Memory B cell (primary cell): Measurements from ENCODE around the gene ZNF625.
A peak's percentile ranks its signal among the peaks of the same experiment; 100 is the strongest.

ENCODE experiments used
- ATAC-seq: fragments of 150-1000 bp; cut with Tn5 transposase; 2 replicates; pipeline ENCODE4 v1.10.0; 2021; ENCODE audit warnings: low read depth, mild to moderate bottlenecking, moderate library complexity
- DNase-seq, 2 donors: peaks; one replicate each; pipeline ENCODE4 v3.0.0; 2022; ENCODE audit warnings: low spot score in 2 of 2
- H3K27ac Mint-ChIP-seq: one replicate; pipeline ENCODE4 v1.8.0; 2022; ENCODE audit warnings: mild to moderate bottlenecking, moderate library complexity, mixed read lengths
- H3K27me3 Mint-ChIP-seq: one replicate; pipeline ENCODE4 v1.8.0; 2022; ENCODE audit warnings: mixed read lengths
- H3K36me3 Mint-ChIP-seq: one replicate; pipeline ENCODE4 v1.8.0; 2022; ENCODE audit warnings: mild to moderate bottlenecking, mixed read lengths
- H3K4me1 Mint-ChIP-seq: one replicate; pipeline ENCODE4 v1.8.0; 2022; ENCODE audit warnings: mixed read lengths
- H3K4me3 Mint-ChIP-seq: one replicate; pipeline ENCODE4 v1.8.0; 2022; ENCODE audit warnings: mild to moderate bottlenecking, moderate library complexity, mixed read lengths
- H3K9me3 Mint-ChIP-seq: one replicate; pipeline ENCODE4 v1.8.0; 2022; ENCODE audit warnings: mixed read lengths

The ZNF625 gene

DNA sequence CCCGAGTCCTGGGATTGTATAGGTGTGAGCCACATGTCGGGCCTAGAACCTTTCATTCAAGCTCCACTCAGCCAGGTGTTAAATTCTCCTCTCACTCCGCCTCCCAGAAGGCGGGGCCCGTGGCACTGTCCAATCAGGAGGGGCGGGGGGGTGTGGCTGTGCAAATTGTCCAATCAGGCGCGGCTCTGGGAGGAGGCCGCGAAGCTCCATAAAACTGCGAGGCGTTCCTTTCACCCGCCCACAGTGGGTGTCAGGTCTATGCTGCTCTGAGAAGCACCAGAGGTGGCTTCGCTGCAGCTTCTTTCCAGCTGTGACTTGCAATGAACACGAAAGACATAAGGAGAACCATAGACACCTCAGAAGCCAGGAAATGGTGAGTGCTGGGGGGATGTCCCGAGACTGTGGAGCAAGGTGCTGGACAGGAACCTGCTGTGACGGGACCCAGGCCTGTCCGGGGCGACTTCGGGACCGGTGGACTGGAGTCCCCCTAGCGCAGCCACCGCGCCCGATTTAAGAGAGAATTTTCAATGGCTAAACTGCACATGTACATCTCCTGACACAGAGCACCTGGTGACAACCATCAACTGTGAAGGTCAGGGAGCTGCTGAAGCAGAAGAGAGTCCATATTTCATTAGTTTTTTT lies 3.4 kb upstream of the ZNF625 start:
- Mint-ChIP-seq H3K4me1 (peaks cover 19% of the 10 kb centered on the region), H3K9me3 (no peaks in the 10 kb centered on the region), H3K4me3 (no peak overlapping the region), H3K36me3 (peaks cover under 1% of the 10 kb centered on the region), H3K27ac (no peak overlapping the region), H3K27me3 (no peaks in the 10 kb centered on the region)
- no peak for ATAC-seq
- no peak for DNase-seq

DNA sequence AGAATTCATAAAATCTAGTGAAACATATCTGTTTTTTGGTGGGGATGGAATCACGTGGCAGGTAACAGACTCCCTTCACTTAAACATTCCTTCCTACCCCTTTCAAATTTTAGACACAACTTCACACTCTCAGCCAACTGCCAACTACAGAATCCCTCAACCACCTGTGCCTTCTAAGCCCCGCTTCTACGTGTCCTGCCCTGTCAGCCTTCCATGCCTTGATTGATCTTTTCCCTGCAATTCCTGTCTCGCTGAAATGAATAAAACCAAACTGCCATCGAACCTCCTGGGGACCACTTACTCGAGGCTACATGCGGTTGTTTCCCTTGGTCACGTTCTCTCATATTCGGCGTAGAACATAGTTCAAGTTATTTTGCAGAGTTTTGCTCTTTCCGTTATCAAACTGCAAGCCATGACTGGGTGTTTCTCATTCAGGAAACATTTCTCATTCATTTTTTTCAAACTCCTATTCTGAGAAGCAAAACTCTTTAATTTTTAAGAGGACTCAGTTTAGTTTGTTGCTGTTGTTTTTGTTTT lies 1.1 kb downstream of the ZNF625 start:
- H3K36me3 Mint-ChIP-seq: peaks cover 5% of the 10 kb centered on the region
- H3K4me3 Mint-ChIP-seq: peak overlapping the region; percentile 93
- no peak overlapping the region for H3K27ac Mint-ChIP-seq
- H3K27me3 Mint-ChIP-seq: no peaks in the 10 kb centered on the region
- H3K4me1 Mint-ChIP-seq: peaks cover 7% of the 10 kb centered on the region
- no peaks in the 10 kb centered on the region for H3K9me3 Mint-ChIP-seq
- DNase-seq (no peak), ATAC-seq (no peak)

DNA sequence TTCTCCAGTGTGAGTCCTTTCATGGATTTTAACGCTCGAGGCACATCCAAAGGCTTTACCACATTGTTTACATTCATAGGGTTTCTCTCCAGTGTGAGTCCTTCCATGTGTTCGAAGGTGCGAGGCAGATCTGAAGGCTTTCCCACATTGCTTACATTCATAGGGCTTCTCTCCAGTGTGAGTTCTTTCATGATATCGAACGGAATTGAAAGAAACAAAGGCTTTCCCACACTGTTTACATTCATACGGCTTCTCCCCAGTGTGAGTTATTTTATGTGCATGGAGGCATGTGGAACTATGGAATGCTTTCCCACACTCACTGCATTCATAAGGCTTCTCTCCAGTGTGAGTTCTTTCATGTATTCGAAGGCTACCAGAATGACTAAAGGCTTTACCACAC lies 11.2 kb downstream of the ZNF625 start:
- peaks cover 10% of the 10 kb centered on the region for H3K4me1 Mint-ChIP-seq
- ATAC-seq: no peak
- peaks cover 10% of the 10 kb centered on the region for H3K9me3 Mint-ChIP-seq
- peaks cover 31% of the 10 kb centered on the region for H3K36me3 Mint-ChIP-seq
- no peak overlapping the region for H3K4me3 Mint-ChIP-seq
- no peaks in the 10 kb centered on the region for H3K27me3 Mint-ChIP-seq
- no peak for DNase-seq
- H3K27ac Mint-ChIP-seq: no peak overlapping the region

DNA sequence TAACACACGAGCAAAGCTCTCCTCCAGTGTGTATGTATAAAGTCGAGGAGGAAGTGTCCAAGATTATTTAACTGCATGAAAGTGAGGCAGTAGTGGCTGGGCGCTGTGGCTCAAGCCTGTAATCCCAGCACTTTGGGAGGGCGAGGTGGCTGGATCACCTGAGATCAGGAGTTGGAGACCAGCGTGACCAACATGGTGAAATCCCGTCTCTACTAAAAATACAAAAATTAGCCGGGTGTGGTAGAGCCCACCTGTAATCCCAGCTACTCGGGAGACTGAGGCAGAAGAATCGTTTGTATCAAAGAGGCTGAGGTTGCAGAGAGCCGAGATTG lies 15.2 kb downstream of the ZNF625 start:
- Mint-ChIP-seq H3K4me1 (peaks cover 23% of the 10 kb centered on the region), H3K9me3 (peaks cover 8% of the 10 kb centered on the region), H3K36me3 (peaks cover 15% of the 10 kb centered on the region), H3K27me3 (no peaks in the 10 kb centered on the region), H3K27ac (no peak overlapping the region), H3K4me3 (peak overlapping the region; percentile 79)
- no peak for DNase-seq
- ATAC-seq: no peak

DNA sequence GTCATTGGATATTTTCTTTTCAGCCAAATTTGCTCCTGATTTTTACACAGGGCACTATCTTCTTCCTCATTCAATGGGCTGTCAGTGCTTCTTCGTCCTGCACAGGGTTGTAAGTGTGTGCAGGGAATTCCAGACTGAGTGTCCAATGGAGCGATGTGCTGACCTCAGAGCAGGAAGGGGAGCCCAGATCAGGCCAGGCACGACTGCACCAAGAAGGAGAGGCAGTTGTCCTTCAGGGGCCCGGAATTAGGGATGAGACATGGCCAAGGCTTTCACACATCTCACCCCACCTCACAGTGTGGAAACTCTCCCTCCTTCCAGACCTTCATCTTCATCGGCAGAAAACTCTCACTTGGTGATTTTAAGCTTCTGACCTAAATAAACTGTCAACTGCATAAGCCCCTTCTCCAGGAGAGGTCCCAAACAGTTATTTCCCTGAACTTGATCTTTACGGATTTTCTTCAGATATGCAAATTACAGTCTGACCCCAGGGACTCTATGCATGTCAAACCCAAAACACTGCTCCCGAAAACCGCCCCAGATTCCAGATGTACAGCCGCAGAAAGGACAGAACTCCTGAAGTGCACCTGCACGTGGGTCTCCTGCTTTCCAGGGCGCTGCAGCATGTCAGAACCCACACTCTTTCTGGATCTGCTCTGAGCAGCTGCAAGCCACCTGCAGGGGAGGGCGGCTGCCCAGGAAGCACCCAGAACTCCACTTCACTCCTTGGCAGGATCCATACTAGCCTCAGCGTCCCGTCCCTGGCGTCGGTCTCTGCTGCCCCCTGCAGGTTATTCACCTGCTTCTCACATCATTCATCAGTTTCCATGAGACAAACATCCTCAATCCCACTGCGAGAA lies 15.8 kb downstream of the ZNF625 start:
- Mint-ChIP-seq H3K4me3 (peak overlapping the region; percentile 79), H3K9me3 (peaks cover 6% of the 10 kb centered on the region), H3K27ac (no peak overlapping the region), H3K36me3 (peaks cover 11% of the 10 kb centered on the region), H3K27me3 (no peaks in the 10 kb centered on the region), H3K4me1 (peaks cover 23% of the 10 kb centered on the region)
- ATAC-seq: peak; percentile 69
- peak; percentile 80 to 82 for DNase-seq

DNA sequence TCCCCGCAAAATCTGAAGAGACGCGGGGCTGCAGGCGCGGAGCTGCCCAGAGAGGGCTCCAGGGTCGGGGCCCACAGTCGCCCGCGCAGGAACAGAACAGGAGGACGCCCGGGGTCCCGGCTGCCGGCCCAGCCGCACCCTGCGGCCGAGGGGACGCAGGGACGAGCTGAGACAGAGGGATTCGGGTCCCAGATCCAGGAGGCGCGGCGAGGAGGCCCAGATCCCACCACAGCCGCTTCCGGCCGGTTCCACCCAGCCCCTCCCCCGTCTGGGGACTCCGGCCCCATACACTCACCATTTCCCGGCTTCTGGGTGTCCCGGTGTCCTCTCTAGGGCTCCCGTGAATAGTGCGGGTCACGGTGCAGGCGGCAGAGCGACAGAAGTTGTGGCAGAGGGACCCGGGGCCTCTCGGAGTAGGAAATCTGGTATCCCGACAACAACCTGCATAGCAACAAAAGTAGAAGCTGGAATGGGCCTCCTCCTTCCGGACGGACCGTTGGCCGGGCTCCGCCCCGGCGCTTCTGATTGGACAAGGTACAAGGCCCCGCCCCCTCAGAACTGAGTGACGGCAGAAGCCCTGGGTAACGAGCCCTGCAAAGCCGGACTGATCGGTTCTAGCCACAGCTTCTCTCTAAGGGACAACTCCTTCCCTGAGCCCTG lies 16.5 kb downstream of the ZNF625 start, which contains the start of gene ZNF20:
TSS of gene ZNF20 (minus strand) at position 466 of the 660 bp plus-strand sequence. CDS start at position 298, 168 bp downstream.
- ATAC-seq (peak; percentile 89), DNase-seq (peak; percentile 82 to 85)
- H3K36me3 Mint-ChIP-seq: peaks cover 7% of the 10 kb centered on the region
- peak within 1 kb of the TSS; percentile 79 for H3K4me3 Mint-ChIP-seq
- peaks cover 23% of the 10 kb centered on the region for H3K4me1 Mint-ChIP-seq
- H3K9me3 Mint-ChIP-seq: no peaks in the 10 kb centered on the region
- H3K27me3 Mint-ChIP-seq: no peaks in the 10 kb centered on the region
- peak within 1 kb of the TSS; percentile 62 for H3K27ac Mint-ChIP-seq

DNA sequence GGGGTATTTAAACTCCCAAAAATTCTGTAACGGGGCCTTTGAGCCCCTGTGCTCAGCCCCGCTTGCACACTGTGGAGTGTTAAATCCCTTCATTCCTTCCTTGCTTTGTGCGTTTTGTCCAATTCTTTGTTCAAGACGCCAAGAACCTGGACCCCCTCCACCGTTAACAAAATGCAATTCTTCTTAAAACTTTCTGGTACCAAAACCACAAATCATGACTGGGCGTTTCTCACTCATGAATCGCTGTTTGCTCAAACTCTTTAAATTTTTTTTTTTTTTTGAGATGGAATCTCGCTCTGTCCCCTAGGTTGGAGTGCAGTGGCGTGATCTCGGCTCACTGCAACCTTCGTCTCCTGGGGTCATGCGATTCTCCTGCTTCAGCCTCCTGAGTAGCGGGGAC lies 17.3 kb downstream of the ZNF625 start:
- no peak for DNase-seq
- Mint-ChIP-seq H3K4me1 (peaks cover 23% of the 10 kb centered on the region), H3K36me3 (peaks cover 13% of the 10 kb centered on the region), H3K4me3 (peak overlapping the region; percentile 79), H3K9me3 (no peaks in the 10 kb centered on the region), H3K27ac (no peak overlapping the region), H3K27me3 (no peaks in the 10 kb centered on the region)
- ATAC-seq: no peak

DNA sequence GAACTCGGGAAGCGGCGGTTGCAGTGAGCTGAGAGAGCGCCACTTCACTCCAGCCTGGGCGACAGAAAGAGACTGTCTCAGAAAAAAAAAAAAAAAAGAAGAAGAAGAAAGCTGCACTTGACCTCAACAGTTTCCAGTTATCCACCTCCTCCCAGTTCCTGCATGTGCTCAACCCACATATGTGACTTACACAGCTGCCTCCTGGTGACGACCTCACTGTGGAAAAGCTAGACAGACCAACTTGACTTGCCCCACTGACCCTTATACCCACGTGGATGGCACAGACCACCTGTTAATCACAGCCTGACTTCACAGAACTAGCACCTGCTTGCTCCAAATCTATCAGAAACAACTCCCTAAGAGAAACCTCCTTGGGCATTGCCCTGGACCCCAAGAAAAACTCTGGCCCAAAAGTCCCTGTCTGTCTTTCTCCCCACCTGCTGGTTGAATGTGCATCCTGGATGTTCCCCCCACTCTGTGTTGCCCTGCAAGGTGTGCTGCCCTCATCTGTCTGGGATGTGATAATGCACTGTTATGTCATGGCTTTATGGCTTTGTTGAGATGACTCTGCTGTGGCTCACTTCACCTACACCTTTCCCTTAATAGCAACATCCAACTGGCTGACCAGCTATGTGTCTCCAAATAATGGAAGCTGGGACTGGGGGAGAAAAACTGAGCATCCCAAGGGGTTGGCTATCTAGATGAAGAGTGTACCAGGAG lies 19.2 kb downstream of the ZNF625 start:
- DNase-seq: peak; percentile 14 to 34
- Mint-ChIP-seq H3K4me3 (peak overlapping the region; percentile 19), H3K36me3 (peaks cover 31% of the 10 kb centered on the region)

DNA sequence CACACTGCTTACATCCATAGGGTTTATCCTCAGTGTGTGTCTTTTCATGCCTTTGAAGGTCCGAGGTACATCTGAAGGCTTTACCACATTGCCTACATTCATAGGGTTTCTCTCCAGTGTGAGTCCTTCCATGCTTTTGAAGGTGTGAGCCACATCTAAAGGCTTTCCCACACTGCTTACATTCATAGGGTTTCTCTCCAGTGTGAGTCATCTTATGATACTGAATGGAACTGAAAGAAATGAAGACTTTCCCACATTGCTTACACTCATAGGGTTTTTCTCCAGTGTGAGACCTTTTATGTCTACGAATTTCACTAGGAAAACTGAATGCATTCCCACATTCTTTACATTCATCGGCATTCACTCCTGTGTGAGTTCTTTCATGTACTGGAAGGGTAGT lies 23.5 kb downstream of the ZNF625 start:
- Mint-ChIP-seq H3K4me1 (peaks cover 6% of the 10 kb centered on the region), H3K9me3 (peaks cover 5% of the 10 kb centered on the region), H3K36me3 (peaks cover 41% of the 10 kb centered on the region), H3K27ac (no peak overlapping the region), H3K4me3 (no peak overlapping the region), H3K27me3 (no peaks in the 10 kb centered on the region)
- ATAC-seq: no peak
- no peak for DNase-seq

More for the DNA sequence above, 19.2 kb downstream of the ZNF625 start:
- Mint-ChIP-seq H3K27me3 (no peaks in the 10 kb centered on the region), H3K27ac (no peak overlapping the region), H3K4me1 (peaks cover 23% of the 10 kb centered on the region), H3K9me3 (peaks cover 2% of the 10 kb centered on the region)
- peak; percentile 17 for ATAC-seq

DNA sequence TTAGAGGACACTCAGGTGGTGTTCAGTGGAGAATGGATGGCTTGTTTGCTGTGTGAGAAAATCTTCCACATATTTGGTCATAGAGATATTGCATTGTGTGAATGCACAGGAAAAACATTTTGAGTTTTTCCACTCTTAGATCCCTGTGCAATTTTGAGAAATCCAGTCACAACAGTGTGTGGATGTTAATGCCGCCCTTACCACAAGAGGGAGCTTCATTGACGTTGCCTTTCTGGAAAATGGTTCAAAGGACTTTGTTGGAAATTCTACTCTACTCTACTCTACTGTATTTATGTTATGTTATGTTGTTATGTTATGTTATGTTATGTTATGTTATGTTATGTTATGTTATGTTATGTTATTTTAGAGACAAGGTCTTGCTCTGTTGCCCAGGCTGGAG lies 29.8 kb downstream of the ZNF625 start:
- Mint-ChIP-seq H3K9me3 (peaks cover 4% of the 10 kb centered on the region), H3K4me3 (no peak overlapping the region), H3K36me3 (peaks cover 10% of the 10 kb centered on the region), H3K4me1 (no peaks in the 10 kb centered on the region), H3K27ac (no peak overlapping the region), H3K27me3 (no peaks in the 10 kb centered on the region)
- ATAC-seq (no peak), DNase-seq (no peak)

DNA sequence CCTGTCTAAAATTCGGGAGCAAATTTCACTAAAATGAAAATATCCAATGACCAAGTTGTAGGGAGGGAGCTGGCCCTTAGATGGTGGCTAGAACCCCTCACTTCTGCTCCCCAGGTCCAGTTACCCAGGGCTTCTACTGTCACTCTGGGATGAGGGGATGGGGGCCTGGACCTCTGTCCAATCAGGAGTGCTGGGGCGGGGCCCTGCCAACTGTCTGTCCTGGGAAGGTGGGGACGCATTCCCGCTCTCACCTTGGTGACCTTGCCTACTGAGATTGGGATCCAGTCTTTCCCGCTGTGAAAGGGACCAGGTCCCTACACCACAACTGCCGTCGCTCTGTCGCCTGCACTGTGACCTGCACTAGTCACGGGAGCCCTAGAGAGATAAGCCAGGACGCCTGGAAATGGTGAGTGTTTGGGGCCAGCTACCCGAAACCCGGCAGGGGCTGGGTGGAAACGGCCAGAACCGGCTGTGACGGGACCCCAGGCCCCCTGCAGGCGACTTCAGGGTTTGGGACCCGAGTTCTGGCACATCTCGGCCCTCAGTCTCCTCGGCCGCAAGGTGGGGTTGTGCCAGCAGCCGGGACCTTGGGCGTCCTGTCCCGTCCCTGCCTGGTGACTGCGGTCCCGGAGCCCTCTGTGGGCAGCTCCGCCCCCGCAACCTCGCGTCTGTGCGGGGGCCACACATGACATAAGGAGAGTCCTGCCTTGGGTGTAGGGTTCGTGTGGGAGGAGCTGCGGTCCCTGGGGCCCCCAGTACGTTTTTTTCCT lies 39.1 kb downstream of the ZNF625 start:
- no peaks in the 10 kb centered on the region for H3K4me1 Mint-ChIP-seq
- ATAC-seq (no peak), DNase-seq (no peak)
- H3K27ac Mint-ChIP-seq: no peak overlapping the region
- no peak overlapping the region for H3K4me3 Mint-ChIP-seq
- H3K27me3 Mint-ChIP-seq: no peaks in the 10 kb centered on the region
- peaks cover 2% of the 10 kb centered on the region for H3K36me3 Mint-ChIP-seq
- peaks cover 6% of the 10 kb centered on the region for H3K9me3 Mint-ChIP-seq

DNA sequence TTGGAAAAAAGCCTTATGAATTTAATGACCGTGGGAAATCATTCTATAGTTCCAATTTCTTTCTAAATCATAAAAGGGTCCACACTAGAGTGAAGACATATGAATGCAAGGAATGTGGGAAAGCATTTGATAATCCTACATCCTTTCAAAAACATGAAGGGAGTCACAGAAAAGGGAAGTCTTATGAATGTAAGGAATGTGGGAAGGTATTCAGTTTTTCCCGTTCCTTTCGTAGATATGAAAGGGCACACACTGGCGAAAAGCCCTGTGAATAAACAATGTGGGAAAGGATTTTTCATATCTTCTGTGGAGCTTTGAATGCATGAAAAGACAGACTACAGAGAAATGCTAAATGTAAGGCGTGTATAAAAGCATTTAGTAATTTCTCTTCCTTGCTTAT lies 43.4 kb downstream of the ZNF625 start:
- ATAC-seq (no peak), DNase-seq (no peak)
- H3K36me3 Mint-ChIP-seq: peaks cover 6% of the 10 kb centered on the region
- H3K4me3 Mint-ChIP-seq: no peak overlapping the region
- H3K4me1 Mint-ChIP-seq: no peaks in the 10 kb centered on the region
- H3K27ac Mint-ChIP-seq: no peak overlapping the region
- no peaks in the 10 kb centered on the region for H3K27me3 Mint-ChIP-seq
- H3K9me3 Mint-ChIP-seq: peaks cover 8% of the 10 kb centered on the region

DNA sequence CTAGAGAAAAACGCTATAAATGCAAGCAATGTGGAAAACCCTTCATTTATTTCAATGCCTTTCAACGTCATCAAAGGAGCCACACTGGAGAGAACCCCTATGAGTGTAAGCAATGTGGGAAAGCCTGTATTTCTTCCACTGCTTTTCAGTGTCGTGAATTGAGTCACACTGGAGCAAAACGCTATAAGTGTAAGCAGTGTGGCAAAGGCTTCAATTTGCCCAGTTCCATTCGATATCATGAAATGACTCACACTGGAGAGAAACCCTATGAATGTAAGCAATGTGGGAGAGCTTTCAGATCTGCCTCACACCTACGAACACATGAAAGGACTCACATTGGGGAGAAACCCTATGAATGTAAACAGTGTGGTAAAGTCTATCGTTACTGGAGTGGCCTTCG lies 43.8 kb downstream of the ZNF625 start:
- DNase-seq (no peak), ATAC-seq (no peak)
- H3K36me3 Mint-ChIP-seq: peaks cover 6% of the 10 kb centered on the region
- H3K4me3 Mint-ChIP-seq: no peak overlapping the region
- no peaks in the 10 kb centered on the region for H3K4me1 Mint-ChIP-seq
- H3K27me3 Mint-ChIP-seq: no peaks in the 10 kb centered on the region
- no peak overlapping the region for H3K27ac Mint-ChIP-seq
- H3K9me3 Mint-ChIP-seq: peaks cover 8% of the 10 kb centered on the region
